GM18873 (cell line): Measurements from ENCODE around the gene INAVA.

Experiments
- ATAC-seq: cut with Tn5 transposase; IDR thresholded peaks from one replicate; pipeline ENCODE4 v1.9.1; 2021; ENCODE audit warnings: mild to moderate bottlenecking, moderate library complexity, moderate number of reproducible peaks; ENCODE audit not compliant: unreplicated experiment, low FRiP score

INAVA gene

DNA sequence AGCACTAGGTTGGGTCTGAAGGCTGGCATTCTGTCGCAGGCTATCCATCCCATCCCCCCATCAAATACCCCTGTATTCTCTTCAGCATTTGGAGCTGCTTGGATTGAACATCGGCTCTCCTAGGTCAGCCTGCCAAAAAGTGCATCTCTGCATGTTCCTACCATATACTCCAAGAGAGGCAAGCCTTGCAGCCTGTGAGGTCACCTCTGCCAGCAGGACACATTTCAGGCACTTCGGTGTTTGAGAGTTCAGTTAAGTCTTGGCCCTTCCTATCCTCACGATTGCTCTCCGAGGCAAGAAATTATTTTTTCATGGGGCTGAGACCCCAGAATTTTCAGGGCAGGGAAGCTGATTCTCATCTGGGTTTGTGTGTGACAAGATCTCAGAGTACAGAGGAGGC is 19.3 kb upstream of the INAVA start:
- ATAC-seq, result no peak

GRCh38 chr1:200877010-200877409 is 17.7 kb upstream of the INAVA start:
- ATAC-seq, result no peak

DNA sequence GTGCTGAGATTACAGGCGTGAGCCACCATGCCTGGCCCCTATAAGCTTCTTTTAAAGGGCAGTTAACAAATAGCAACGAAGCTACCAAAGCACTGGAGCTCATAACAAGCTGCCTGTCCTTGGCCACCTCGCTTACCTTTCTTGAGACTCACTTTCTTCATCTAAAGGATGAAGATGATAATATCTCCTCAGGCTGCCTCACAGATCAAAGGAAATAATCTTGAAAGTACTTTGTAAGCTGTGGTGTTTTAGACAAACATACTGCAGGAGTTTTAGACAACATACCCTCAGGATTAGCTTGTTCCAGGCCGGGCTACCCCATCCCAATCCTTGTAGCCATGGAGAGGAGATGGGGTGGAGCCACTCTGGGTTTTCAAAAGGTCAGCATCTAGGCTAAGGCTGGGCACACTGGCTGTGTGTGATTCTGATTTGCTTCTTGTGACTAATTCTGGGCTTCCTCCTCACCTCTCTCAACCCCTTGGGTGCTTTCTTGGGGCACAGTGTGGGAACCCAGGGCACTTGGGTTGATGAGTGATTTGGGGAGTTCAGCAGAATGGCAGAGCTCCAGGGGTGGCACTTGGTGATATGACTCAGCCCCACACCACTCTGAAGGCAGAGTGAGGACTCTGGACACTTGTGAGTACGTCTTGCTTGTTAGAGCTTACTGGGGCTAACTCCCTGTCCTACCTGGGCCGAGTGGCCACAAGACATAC is 16.7 kb upstream of the INAVA start:
- ATAC-seq, result peak; percentile 82

GRCh38 chr1:200880212-200880611 is 14.5 kb upstream of the INAVA start:
- ATAC-seq, result peak; percentile 46

DNA sequence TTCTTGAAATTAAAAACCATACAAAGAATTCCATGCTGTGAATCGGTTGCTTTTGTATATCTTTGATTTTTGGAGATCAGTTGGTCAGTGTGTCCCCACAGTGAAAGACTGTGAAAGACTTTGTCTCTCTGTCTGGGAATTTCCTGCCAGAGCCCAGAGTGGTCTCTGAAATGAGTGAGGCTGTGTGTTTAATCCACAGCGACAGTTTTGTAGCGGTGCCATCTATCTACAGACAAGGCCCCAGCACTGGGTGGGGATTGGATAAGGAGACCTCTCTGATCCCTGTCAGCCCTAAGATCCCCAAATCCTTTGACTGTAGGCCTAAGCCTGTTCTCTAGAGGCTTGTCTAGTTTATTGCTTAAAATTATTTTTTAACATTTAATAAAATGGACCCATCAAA is 11.6 kb upstream of the INAVA start:
- no peak for ATAC-seq

DNA sequence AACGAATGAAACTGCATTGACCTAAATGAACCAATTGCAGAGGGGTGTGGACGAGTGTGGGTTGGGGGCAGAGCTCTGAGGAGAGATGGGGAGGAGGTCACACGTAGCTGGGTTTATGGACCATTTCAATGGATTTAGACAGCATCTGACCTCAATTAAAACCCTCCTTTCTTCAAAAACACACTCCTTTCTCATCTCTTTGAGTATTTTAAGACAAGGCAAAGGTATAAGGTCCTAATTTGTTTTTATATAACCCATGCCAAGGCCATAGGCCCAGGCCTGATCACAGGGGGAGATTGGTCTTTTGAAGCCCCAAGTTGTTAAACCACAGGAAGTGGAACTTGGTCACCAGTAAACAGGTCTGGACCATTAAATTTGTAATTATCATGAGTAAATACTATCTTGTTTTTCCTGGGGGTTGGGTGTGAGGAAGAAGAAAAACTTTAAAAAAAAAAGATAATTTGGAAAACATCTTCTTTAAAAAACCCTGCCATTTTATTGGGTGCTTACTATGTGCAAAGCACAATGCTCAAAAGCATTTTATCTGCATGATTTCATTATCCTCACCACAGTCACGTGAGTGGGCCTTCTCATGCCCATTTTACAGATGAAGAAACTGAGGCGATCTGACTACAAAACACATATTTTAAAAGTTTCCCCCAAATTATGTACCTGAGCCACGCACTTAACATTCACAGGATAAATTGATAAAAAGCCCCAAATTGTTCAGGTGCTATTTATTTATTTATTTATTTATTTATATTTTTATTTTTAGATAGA is 8.9 kb upstream of the INAVA start:
- no peak for ATAC-seq

DNA sequence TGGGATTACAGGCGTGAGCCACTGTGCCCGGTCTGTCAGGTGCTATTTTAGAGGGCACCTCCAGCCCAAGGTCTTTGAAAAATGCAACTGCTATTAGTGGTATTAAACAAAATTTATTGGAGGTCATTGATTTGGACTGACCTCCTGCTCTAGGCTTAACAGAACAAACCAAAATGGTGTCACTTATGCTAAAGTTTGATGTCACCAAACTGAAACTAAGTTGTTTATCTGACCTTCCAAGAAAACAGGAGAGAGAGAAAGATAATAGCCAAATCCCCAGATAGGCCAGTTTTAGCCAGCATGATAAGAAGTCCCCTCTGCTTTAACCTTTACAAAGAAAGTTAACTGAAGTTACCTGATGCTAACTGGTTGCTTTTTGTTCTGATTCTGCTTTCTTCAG is 8.1 kb upstream of the INAVA start:
- no peak for ATAC-seq

- no peak for ATAC-seq
Measured at GRCh38 chr1:200887036-200887435, 7.7 kb upstream of the INAVA start.

DNA sequence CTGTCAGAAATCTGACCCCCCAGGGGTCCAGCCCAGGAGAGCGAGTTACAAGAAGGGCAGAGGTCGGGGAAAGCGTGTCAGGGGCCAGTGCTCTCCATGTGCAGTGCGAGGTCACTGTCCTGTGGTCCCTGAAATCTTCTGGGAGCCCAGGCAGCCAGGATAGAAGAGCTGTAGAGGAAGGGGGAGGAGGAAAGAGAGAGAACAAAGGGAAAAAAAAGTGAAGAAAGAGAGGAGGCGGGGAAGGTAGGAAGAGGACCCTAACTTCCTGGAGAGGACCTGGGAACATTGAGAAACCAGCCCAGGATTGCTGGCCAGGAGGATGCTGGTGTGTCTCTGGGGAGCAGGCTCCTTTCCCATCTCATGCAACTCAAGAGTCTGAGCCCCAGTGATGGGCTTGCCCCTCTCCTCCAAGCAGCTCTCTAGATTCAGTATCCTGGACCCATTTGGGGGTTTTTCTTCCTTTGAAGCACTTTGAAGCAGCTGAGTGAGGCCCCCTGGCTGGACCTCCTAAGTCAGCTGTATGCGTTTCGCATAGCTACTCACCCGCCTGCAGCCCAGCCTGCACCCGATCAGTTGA is 6.8 kb upstream of the INAVA start:
- ATAC-seq, result no peak

GRCh38 chr1:200888349-200888838 is 6.3 kb upstream of the INAVA start:
- peak; percentile 96 for ATAC-seq

DNA sequence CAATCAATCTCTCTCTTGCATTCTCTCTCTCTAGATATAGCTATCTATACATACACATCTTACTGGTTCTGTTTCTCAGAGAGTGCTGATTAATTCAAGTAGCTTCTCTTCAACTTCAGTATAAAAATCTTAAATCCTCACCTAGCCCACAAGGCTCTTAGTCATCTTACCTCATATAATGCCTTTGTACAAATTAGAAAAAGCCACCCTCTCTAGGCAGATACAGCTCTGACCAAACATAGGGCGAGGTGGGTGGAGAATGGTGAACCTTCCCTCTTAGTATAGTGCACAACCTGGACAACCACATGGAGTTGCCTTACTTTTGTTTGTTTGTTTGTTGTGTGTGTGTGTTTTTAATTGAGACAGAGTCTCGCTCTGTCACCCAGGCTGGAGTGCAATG is 5.1 kb upstream of the INAVA start:
- ATAC-seq, result no peak

DNA sequence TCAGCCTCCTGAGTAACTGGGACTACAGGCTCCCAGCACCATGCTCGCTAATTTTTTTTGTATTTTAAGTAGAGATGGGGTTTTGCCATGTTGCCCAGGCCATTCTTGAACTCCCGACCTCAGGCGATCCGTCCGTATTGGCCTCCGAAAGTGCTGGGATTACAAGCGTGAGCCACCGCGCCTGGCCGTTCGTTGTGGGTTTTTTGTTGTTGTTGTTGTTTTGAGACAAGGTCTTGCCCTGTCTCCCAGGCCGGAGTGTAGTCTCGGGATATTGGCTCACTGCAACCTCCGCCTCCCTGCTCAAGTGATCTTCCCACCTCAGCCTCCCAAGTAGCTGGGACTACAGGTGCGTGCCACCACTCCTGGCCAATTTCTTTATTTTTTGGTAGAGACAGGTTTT is 4.7 kb upstream of the INAVA start:
- no peak for ATAC-seq

DNA sequence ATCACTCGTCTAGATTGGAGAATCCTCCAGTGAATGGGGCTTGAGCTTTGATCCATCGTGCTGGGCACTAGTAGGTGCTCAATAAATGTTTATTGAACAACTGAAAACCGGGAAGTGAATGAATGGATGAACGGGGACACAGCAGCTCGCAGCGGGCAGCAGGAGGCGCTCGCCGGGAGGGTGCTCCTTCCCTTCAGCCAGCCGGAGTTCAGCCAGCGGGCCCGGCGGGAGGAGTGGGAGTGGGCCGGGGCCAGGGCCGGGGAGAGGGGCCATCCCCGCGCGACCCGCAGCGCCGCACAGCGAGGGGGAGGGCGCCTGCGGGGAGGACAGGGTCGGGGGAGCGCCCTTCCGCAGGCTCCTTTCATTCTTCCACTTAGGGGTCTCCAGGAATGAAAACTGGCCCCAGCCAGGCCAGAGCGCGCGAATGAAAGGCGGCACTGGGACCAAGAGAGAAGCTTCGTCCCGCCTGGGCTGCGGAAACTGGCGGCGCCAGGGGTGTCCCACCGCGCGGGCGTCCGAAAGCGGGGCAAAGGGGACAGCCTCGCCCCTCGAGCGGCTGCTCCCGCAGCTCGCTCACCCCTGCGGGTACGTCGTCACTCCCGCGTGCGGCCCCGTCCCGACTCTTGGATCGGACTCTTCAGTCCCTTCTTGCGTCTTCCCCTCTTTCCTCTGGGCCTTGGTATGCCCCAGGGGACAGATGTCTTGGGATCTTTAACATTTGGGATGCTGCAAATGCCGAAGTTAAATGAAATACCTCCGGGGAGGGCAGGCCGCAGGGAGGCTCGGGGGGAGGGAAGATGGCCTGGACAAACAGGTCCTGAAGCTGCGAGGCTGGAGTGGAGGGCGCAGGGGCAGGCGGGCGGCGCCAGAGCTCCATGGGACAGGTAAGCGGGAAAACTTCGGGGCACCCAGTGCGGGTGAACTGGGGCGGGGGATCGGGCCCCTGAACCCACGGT is 3.6 kb upstream of the INAVA start:
- ATAC-seq, result no peak

- ATAC-seq, result no peak
Measured at GRCh38 chr1:200891774-200892157, 2.9 kb upstream of the INAVA start.

DNA sequence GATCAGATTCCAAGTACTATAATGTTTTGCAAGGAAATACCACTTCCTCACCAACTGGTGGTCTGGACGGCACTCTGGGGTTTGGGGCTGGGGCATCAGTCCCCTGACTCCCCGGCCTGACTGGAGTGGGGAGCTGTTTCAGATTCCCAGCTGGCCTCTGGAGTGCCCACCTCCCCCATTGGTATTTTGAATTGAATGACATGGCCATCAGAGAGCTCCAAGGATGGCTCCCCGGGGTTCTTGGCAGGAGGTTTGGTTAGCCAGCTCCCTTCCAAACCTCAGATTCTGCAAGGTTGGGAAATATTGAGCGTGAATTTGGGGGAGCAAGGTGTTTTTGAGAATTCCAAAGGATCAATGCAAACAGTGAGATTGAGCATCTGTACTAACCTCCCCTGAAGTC is 2.2 kb upstream of the INAVA start:
- no peak for ATAC-seq

- no peak for ATAC-seq
Measured at GRCh38 chr1:200892958-200893357, 1.7 kb upstream of the INAVA start.

- ATAC-seq, result no peak
Measured at GRCh38 chr1:200893411-200893901, 1.2 kb upstream of the INAVA start.

- no peak for ATAC-seq
Measured at GRCh38 chr1:200895443-200895789, 716 bp downstream of the INAVA start.

DNA sequence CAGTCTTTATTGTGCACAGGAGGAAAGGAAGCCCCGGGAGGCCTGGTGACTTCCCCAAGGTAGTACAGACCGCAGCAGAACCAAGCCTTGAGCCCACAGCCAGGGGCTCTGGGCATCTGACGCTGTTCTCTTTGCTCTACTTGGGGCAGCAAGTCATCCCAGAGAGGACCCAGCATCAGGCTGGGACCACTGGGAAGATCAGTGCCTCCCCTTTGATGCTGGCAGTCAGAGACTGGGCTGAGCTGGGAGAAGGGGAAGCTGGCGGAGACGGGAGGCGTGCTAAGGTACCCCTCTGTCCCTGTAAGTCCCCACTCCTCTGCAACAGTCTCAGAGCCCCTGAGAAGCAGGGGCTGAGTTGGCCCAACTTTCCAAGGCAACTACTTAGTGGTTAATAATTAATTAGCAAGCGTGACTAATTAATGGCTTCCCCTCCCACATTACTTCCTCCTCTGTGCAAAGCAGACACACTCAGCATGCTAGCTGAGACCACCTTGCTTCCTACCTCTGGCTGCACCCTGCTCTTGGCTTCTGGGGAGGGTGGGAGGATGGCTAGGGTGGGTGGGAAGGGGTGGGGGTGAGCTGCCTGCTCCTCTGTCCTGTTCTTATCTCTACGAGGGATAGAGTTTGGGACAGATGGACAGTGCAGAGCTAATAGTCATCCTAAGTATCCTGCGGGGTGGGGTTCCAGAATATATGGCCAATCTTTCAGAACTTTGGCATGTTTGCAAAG is 1.3 kb downstream of the INAVA start:
- no peak for ATAC-seq
